ENCODE measurements around the gene WBP11.

Gene WBP11

GRCh38 chr12:14824012-14824634 is 20.8 kb upstream of the WBP11 start:
- DNase-seq = no peak

DNA sequence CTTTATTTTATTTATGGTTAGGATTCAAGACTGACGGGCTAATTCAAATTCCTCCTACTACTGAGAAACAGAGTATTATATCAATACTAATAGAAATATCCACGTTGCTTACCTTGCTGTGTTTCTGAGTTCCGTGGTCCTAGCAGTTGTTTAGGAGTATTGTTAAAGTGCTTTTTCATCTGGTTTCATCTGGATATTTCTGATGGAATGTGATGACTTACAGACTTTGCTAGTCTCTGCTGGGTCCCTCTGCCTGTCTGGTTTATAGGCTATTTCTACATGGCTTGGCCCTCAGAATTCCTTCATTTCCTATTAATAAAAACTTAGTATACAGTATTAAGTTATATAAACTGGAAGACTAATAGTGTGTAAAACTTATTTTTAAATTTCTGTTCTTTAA is 10.7 kb upstream of the WBP11 start, which contains the start of gene SMCO3:
Gene SMCO3 (minus strand): TSS at position 169 of the 400 bp plus-strand sequence. CDS start 7,502 bp downstream, outside the sequence.
- no peak for DNase-seq

- DNase-seq = no peak
Observed at GRCh38 chr12:14811486-14811885, 8.2 kb upstream of the WBP11 start.

DNA sequence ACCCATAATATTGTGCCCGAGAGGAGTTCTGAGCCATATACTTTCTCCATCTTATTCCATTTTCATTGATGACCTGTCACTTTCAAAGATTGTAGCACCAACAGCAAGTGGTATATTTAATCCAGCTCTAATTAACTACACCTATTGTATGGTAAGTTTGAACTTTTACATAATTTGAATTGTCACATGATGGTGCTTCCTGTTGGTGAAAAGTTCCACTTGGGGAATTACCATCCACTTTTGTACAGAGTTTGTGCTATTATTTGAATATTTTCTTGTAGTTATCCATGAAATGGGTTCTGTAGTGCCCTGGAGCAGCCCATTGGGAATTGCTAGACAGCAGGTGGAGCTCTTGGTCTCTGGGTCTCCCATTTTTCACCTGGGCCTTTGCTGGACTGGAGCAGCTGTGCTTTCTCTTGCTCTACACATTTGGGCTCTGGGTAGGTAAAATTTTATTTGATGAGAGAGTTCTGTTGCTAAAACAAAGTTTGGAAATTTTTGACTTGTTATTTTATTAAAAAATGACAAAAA is 7.7 kb upstream of the WBP11 start:
- DNase-seq = peak; percentile 33

DNA sequence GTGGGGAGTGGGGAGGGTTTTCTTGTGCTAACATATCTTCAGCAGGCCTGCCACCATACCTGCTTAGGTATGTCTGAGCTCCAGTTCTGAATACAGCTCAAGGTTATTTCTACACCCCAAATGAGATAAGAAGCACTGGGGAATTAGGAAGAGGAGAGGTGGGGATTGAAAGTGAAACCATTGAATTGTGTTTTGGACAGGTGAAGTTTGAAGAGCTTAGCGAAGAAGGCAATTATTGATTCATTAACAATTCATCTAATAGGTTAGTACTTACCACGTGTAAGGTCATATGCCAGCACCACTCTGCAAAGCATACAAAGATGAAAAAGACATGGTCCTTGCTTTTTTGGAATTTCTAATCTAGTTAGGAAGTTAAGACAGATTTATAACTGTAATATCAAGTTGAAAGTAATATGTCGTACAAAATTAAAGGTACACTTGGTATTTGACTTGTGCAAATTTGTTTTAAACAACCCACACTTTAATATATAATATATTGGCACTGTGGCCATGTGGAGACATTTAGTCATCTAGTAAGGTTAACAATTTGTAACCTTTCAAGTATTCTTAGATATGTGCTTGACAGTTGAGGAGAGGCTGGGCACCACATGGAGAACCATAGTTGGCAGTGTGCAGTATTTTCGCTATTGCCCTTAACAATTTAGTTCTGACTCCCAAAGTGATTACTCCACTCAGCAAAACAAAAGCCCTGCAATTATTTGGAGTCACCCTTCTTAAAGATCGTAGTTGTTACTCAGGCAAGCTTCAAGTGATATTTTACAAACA is 7.1 kb upstream of the WBP11 start:
- DNase-seq = no peak

GRCh38 chr12:14803830-14804160 is 517 bp upstream of the WBP11 start:
- no peak for DNase-seq

- no peak for DNase-seq
Observed at GRCh38 chr12:14802721-14803010, 612 bp downstream of the WBP11 start.

- no peak for DNase-seq
Observed at GRCh38 chr12:14802247-14802646, 1.0 kb downstream of the WBP11 start.

GRCh38 chr12:14795028-14795448 is 8.2 kb downstream of the WBP11 start:
- DNase-seq = no peak

DNA sequence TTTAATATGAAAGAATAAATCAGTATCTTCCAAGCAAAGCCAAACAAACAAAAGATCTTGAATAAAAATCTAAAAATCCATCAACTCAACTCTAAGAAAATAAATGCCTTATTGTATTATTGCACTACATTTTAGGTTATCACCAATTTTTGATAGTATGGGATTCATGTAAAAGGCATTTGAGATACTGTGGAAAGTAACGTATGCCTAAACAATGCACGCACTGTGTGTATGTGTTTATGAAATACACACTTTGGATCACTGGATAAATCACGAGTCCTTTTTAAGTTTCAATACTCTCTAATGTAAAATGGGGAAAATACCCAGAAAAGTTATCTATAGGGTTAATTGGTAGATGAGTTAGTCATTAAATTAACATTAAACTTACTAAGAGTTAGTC is 17.7 kb downstream of the WBP11 start:
- no peak for DNase-seq

DNA sequence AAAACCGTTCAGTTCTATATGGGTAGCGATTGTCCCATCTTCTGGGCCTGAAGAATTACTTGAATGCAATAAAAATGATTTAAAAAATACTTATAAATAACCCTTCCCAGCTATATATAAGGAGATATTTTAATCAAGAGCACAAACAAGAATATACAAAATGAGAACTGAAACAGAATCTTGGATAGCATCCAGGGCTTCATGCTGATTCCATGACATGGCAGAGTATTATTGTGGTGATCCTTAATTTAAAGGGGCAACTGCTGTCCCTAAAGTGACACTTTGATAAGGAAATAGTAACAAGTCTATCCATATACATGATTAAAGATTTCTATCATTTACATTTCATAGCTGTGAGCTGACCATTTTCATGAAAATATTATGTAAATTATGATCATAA is 18.8 kb downstream of the WBP11 start:
- DNase-seq = peak; percentile 66

DNA sequence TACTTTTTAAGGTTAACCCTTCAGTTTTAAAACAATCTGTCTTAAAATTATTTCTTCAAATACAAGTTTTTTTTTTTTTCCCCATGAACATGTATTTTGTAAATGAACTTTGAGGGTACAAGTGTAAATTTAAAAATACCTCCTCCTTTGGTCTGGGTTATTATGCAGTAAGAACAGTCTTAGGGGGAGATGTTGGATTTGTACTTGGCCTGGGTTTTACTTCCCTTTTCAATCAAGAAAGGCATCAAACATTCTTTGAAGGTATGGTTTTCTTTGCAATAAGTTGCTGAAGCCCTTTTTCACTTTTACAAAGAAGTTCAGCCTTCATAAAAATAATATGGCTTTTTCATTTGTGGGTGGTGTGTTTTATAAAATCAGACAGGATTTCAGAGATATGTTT is 20.5 kb downstream of the WBP11 start:
- no peak for DNase-seq

DNA sequence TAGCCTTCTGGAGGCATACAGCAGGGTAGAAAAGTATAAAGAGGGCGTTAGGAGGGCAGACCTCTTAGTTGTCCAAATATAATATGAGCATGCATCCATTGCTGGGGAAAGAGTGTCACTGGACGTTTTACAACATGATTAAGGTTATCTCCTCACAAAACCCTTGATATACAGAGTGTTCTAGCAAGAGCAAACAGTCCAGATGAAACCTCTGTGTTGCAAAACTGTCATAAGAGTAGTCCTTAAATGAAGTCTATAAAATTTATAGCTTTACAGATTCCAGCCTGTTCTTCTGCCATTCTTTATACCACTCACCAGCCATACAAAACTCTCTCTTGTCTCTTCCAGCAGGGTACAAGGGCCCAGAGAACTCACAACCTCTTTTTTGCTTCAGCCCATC is 21.7 kb downstream of the WBP11 start:
- no peak for DNase-seq

DNA sequence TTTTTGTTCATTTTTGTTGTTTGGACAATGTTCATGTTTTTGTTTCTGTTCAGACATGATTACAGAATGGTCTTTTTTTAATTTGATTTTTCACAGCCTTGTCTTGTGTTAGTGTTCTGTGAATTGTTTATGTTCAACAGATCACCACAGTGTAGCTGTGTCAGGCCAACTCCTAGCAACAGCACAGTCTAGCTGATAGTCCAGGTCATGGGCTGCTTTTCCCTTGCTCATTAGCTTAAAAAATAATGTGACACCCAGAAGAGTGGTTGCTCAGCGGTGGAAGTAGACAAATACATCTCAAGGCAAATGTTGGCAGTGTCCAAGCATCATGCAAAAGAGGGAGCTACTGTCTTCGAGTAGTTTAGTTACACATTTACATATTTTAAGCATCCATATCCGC is 22.4 kb downstream of the WBP11 start:
- no peak for DNase-seq

GRCh38 chr12:14779834-14780233 is 23.4 kb downstream of the WBP11 start:
- no peak for DNase-seq

GRCh38 chr12:14777271-14777670 is 26.0 kb downstream of the WBP11 start:
- no peak for DNase-seq

DNA sequence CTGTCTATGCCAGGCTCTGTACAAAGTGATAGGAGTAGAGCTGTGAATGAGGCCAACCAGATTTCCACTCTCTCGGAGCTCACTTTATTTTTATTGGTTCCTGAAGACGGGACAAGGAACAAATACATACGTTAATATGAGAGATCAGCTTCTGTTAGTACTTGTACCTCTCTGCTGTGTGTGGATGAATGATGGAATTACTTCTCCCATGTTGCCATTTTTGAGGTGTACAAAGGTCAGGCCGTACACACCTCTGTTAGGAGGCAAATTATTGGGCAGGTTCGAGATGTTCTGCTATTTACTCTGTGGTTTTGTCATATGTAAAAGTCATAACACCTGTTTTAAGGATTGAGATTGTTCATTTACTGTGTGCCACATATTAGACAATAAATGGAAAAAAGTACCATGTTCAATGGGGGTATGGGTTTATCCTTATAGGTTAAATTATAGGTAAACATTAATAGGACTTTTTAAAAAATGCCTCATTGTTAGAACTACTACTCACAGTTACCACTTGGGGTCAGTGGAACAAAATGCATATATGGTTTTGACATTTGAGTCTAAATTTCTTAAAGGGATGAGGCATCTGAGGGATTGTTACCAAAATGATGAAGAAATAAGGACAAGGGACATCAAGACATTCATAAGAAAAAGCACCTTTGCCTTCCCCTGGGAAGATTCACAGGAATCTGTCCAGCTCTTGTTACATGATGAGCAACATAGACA is 26.9 kb downstream of the WBP11 start:
- peak; percentile 17 for DNase-seq

DNA sequence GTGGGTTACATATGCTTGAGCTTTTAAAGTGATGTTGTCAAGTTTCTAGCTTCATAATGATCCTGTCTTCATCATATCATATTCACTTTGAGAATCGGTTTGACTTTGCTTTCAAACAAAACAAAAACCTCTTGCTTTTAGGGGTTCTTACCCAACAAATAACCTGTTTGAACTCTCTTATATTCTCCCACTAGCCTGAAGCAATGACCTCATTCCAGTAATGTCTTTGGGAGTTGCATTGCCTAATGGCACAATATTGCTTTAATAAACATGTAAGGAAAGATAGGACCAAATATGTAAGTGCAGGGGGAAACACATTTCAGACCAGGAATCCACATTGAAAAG is 27.7 kb downstream of the WBP11 start:
- no peak for DNase-seq

DNA sequence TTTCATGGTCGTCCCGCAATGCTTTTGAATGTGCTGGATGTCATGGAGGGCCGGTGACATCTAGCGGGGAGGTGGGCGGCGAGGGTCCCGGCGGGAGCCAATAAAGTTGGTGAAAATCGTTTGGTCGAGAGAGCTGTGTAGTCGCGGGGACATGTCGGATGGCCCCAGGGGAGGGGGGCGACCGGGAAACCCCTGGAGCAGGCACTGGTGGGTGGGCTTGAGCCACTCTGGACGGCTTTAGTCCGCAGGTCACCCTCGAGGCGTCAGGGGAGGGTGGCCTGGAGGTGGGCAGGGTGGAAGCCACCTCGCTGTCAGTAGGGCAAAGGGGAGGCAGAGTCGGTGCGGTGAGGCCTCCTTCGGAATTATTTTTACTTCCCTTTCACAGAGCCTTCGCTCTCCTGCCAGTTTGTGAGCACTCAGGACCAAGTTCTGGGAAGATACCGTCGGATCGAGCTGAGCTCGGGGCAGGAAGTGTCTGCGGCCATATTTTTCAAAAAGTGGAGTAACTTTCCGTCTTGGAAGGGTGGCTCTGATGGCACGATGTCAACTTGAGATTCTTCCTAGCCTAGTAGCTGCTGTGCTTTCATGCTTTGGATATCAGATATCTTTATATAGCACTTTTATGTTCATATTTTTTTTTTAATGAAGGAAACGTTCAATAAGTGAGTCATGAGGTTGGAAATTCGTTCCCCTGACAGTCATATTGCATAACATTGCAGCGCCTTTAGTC is 28.2 kb downstream of the WBP11 start:
- peak; percentile 19 for DNase-seq

DNA sequence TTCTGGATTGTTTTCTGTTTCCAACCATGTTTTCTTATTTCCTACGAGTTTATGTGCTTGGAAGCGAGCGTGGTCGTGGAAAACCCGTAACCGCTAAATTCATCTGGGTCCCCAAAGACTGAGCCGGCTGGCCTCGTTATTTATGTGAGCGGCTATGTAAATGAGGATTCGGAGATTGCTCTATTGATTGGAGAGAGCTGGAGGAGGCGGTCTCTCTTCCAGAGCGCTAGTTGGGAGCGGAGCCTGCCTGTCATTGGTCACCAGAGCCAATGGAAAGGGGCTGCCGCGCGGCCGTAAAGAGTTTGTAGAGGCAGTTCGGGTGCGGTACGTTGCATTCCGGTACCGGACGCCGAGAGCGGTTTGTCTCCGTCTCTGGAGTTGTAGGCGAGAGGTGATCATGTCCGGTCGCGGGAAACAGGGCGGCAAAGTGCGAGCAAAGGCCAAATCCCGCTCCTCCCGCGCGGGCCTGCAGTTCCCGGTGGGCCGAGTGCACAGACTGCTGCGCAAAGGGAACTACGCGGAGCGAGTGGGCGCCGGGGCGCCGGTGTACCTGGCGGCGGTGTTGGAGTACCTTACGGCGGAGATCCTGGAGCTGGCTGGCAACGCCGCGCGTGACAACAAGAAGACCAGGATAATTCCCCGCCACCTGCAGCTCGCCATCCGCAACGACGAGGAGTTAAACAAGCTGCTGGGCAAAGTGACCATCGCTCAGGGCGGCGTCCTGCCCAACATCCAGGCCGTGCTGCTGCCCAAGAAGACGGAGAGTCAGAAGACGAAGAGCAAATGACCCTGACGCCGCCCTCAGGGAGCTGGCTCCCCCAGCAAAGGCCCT is 29.0 kb downstream of the WBP11 start:
- peak; percentile 96 for DNase-seq

DNA sequence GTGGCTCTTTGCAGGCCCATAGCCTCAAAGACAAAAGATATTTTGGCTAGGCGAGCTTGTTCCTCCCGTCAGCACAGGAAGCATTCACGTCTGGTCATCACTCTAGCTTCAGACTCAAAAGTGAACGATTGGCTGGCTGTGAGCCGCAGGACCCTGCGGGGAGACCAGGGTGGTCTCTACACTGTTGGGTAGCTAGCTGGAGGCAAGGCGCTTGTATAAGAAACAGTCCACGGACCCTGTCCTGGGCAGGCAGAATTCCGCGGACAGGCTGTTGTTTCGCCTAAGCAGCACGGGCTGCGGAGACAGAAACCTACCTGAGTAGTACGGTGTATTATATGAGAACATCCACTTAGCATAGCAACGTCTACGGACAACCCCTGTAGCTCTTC is 29.6 kb downstream of the WBP11 start:
- no peak for DNase-seq

DNA sequence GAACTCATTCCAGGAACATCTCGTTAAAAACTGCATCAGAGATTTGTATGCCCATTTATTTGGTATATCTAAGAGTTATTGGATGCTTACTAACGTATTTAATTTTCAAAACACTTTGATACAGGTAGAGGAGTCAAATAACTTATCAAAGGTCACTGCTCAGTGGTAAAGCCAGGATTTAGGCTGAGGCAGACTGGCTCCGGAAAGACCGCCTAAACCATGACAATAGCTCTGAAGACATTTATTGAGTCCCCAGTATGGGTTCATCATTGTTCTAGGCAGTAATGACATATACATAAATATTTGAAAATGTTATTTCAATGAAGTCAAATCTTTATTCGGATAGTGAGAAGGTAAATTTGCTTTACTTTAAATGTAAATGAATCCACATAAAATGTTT is 30.3 kb downstream of the WBP11 start:
- no peak for DNase-seq
